T-helper 17 cell (primary cell): ENCODE measurements around the gene PEAK1. TPM values are rescaled to one million over a fixed set of nuclear protein-coding genes. Genes with fewer than 3 reads are reported as not detected.

Source experiments
- ATAC-seq: fragments of 150-1000 bp; cut with Tn5 transposase; 2 replicates; pipeline ENCODE4 v1.10.0; 2021; ENCODE audit warnings: mild to moderate bottlenecking, moderate library complexity
- DNase-seq, 3 donors: peaks; one replicate each; pipeline versions ENCODE4 v3.0.0 to v3.0.0-alpha.2; 2020 to 2021
- H3K9me3 ChIP-seq: one replicate; pipeline ENCODE4 v1.7.0; 2013; ENCODE audit warnings: low read length, mild to moderate bottlenecking; ENCODE audit not compliant: control insufficient read depth, poor library complexity, severe bottlenecking
- H3K27ac Mint-ChIP-seq: one replicate; pipeline ENCODE4 v1.8.0; 2022; ENCODE audit warnings: mild to moderate bottlenecking, moderate library complexity, mixed read lengths
- H3K27me3 Mint-ChIP-seq: one replicate; pipeline ENCODE4 v1.8.0; 2022; ENCODE audit warnings: mixed read lengths
- H3K36me3 Mint-ChIP-seq: one replicate; pipeline ENCODE4 v1.8.0; 2022; ENCODE audit warnings: low read depth, mixed read lengths
- H3K4me1 Mint-ChIP-seq: one replicate; pipeline ENCODE4 v1.8.0; 2022; ENCODE audit warnings: mild to moderate bottlenecking, mixed read lengths
- H3K4me3 Mint-ChIP-seq: one replicate; pipeline ENCODE4 v1.8.0; 2022; ENCODE audit warnings: mild to moderate bottlenecking, moderate library complexity, mixed read lengths
- total RNA-seq, 4 donors: library from RNA in 2 of 4; stranded (reverse) in 2 of 4; gene quantifications; one replicate each; pipeline ENCODE4 v1.2.3 and lab custom pipeline; 2022 to 2026

Gene PEAK1
- total RNA-seq, 2 donors from 2014 or later = 5.9 to 10.2 TPM

DNA sequence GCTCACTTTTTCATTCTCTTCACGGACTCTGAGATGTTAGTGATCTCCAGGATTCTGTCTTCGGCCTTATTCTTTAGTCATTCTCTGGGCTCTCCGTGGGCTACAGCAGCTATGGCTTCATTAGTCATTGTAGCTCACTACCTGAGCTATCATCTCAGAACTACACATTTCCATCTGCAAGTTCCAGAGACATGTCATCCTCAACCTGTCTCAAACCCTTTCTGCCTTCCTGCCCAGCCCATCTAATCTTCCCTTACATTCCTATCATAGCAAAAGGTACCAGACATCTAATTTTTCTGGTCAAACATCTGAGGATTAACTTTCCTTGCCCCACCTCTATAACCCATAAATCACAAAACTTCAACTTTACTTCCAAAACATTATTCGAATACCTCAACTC is 362.2 kb downstream of the PEAK1 start:
- H3K4me3 Mint-ChIP-seq = no peak overlapping the region

GRCh38 chr15:77057072-77057471 is 362.8 kb downstream of the PEAK1 start:
- Mint-ChIP-seq H3K27ac (no peak overlapping the region), H3K36me3 (no peaks in the 10 kb centered on the region), H3K4me1 (peaks cover 10% of the 10 kb centered on the region), H3K27me3 (no peaks in the 10 kb centered on the region), H3K4me3 (no peak overlapping the region)
- DNase-seq (no peak), ATAC-seq (no peak)
- H3K9me3 ChIP-seq = no peaks in the 10 kb centered on the region

More for the DNA sequence above, 362.2 kb downstream of the PEAK1 start:
- peaks cover 10% of the 10 kb centered on the region for H3K4me1 Mint-ChIP-seq
- H3K27me3 Mint-ChIP-seq = no peaks in the 10 kb centered on the region
- no peak for DNase-seq
- no peak for ATAC-seq
- peak overlapping the region; percentile 25 for H3K27ac Mint-ChIP-seq
- no peaks in the 10 kb centered on the region for H3K9me3 ChIP-seq
- H3K36me3 Mint-ChIP-seq = no peaks in the 10 kb centered on the region

- Mint-ChIP-seq H3K27ac (no peak overlapping the region), H3K4me3 (no peak overlapping the region), H3K27me3 (no peaks in the 10 kb centered on the region), H3K36me3 (no peaks in the 10 kb centered on the region), H3K4me1 (peaks cover 10% of the 10 kb centered on the region)
- ATAC-seq = no peak
- DNase-seq = no peak
- no peaks in the 10 kb centered on the region for H3K9me3 ChIP-seq
Observed at GRCh38 chr15:77053709-77054108, 366.2 kb downstream of the PEAK1 start.

DNA sequence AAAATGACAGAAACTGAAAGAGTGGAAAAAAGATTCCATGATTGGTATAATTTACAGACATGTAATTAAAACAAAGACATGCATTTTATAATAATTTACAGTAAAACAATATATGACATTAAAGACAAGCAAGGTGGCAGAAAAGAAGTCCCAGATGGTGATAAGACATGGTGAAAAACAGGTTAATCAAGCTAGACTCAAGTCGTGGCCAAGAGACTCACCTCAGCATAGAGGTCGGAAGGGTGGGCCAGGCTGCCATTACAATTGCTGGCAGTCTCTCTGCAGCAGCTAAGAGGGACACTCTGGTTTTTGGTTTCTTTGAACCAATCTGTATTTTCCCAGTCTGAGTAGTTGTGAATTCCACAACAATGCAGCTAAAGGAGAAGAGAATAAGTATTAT is 367.3 kb downstream of the PEAK1 start:
- ATAC-seq = no peak
- H3K36me3 Mint-ChIP-seq = no peaks in the 10 kb centered on the region
- no peaks in the 10 kb centered on the region for H3K27me3 Mint-ChIP-seq
- H3K27ac Mint-ChIP-seq = no peak overlapping the region
- H3K9me3 ChIP-seq = no peaks in the 10 kb centered on the region
- H3K4me1 Mint-ChIP-seq = peaks cover 4% of the 10 kb centered on the region
- DNase-seq = no peak
- no peak overlapping the region for H3K4me3 Mint-ChIP-seq

Other genes starting within 250 kb of the PEAK1 start
- gene HMG20A, start 784 bp upstream of the PEAK1 start, total RNA-seq = 10 to 100 TPM; 22.3 to 30.6 TPM
- not detected for gene LINGO1, start 212.8 kb upstream of the PEAK1 start, total RNA-seq